HAP-1 (cell line): ENCODE results near the gene FAM163A.

Experiments
- DNase-seq, 2 experiments: peaks; one replicate each; pipeline ENCODE4 v3.0.0-alpha.2; 2016 to 2020; ENCODE audit warnings: low spot score in 2 of 2
- H3K27me3 ChIP-seq: fragments of 250-450 bp; sonication (Bioruptor Pico); 2 replicates; pipeline ENCODE4 v1.5.1; 2020; ENCODE audit warnings: low read depth, mild to moderate bottlenecking, moderate library complexity
- H3K36me3 ChIP-seq: fragments of 250-450 bp; sonication (Bioruptor Pico); replicated peaks from 2 replicates; pipeline ENCODE4 v1.5.1; 2020; ENCODE audit warnings: mild to moderate bottlenecking
- H3K4me1 ChIP-seq: fragments of 250-450 bp; sonication (Bioruptor Pico); 2 replicates; pipeline ENCODE4 v1.5.1; 2020; ENCODE audit warnings: mild to moderate bottlenecking
- H3K4me3 ChIP-seq: fragments of 250-450 bp; sonication (Bioruptor Pico); 2 replicates; pipeline ENCODE4 v1.5.1; 2020; ENCODE audit warnings: mild to moderate bottlenecking, moderate library complexity
- H3K9me3 ChIP-seq: fragments of 250-450 bp; sonication (Bioruptor Pico); 2 replicates; pipeline ENCODE4 v1.5.1; 2020; ENCODE audit warnings: mild to moderate bottlenecking, moderate library complexity
- in situ Hi-C: fragments of 300-500 bp; cut with MboI; formaldehyde crosslinking; loops from 3 replicates; pipeline ENCODE4 v1.14.3; 2020; ENCODE audit warnings: low sequenced_read_pairs, inconsistent platforms, mixed read lengths

The FAM163A gene

DNA sequence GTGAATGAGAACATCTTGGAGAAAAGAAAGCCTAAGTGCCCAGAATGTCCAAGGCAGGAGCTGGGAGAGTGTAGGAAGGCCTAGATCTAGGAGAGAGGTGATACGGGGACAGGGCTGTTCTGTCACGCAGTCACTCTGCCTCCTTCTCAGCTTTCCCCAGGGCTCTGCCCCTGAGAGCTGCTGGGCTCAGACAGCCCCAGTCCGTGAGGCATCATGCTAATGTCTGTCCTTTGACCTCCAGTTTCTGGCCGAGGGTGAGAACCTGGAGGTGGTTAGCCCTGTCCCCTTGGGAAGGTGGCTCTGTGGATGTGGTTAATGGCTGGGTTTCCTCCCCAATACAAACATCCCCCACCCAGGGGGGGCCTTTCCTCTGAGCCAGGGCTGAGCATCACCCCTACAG, 63.2 kb downstream of the FAM163A start:
- H3K27me3 ChIP-seq = peaks cover 5% of the 10 kb centered on the region
- no peaks in the 10 kb centered on the region for H3K36me3 ChIP-seq
- H3K4me1 ChIP-seq = no peaks in the 10 kb centered on the region
- H3K4me3 ChIP-seq = no peak overlapping the region
- no peaks in the 10 kb centered on the region for H3K9me3 ChIP-seq
- DNase-seq = no peak
- in situ Hi-C loops = no loop called here

DNA sequence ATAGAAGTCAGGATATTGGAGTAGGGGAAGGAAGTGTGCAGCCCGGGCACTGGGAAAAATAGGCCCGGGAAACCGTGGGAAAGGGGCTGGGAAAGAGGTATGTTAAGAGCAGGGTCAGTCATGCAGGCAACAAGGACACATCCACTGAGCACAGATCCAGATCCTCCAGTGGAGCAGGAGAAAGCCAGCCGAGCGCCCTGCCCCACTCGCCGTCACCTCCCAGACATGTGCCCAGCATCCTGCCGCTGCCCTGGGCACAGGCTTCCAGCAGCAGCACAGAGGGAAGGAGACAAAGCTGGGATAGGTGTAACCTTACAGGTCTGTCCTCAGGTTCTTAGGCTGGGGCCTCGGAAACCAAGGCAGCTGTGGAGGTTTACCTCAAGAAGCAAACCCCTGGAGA, 64.2 kb downstream of the FAM163A start:
- in situ Hi-C loops = no loop called here
- peaks cover 10% of the 10 kb centered on the region for H3K27me3 ChIP-seq
- no peaks in the 10 kb centered on the region for H3K36me3 ChIP-seq
- no peak overlapping the region for H3K4me3 ChIP-seq
- H3K4me1 ChIP-seq = no peaks in the 10 kb centered on the region
- no peaks in the 10 kb centered on the region for H3K9me3 ChIP-seq
- no peak for DNase-seq

GRCh38 chr1:179807691-179808485, 64.8 kb downstream of the FAM163A start:
- Histone ChIP-seq H3K4me3 (no peak overlapping the region), H3K27me3 (peaks cover 10% of the 10 kb centered on the region), H3K36me3 (no peaks in the 10 kb centered on the region), H3K4me1 (no peaks in the 10 kb centered on the region), H3K9me3 (no peaks in the 10 kb centered on the region)
- in situ Hi-C loops = no loop called here
- DNase-seq = no peak

DNA sequence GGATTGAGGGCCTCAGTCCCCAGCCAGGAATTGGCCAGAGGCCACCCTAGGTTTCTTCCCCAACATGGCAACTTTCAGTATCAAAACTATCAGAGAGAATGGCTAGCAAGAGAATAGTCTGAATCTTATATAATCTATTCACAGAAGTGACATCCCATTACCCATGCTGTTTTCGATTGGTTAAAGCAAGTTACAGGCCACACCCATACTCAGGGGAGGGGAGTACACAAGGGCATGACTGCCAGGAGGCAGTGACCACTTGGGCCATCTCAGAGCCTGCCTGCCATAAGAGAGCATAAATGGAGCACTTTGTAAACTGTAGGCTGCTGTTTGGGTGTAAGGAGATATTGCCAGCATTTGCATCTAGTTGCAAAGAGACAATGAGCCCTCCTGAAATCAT, 65.4 kb downstream of the FAM163A start:
- in situ Hi-C loops = no loop called here
- Histone ChIP-seq H3K9me3 (no peaks in the 10 kb centered on the region), H3K4me1 (no peaks in the 10 kb centered on the region), H3K27me3 (peaks cover 10% of the 10 kb centered on the region), H3K4me3 (no peak overlapping the region), H3K36me3 (no peaks in the 10 kb centered on the region)
- no peak for DNase-seq

GRCh38 chr1:179809506-179810366, 66.6 kb downstream of the FAM163A start:
- peak; percentile 69 to 77 for DNase-seq
- Histone ChIP-seq H3K27me3 (peaks cover 10% of the 10 kb centered on the region), H3K4me3 (no peak overlapping the region), H3K4me1 (no peaks in the 10 kb centered on the region), H3K36me3 (no peaks in the 10 kb centered on the region), H3K9me3 (no peaks in the 10 kb centered on the region)
- in situ Hi-C loops = no loop called here

DNA sequence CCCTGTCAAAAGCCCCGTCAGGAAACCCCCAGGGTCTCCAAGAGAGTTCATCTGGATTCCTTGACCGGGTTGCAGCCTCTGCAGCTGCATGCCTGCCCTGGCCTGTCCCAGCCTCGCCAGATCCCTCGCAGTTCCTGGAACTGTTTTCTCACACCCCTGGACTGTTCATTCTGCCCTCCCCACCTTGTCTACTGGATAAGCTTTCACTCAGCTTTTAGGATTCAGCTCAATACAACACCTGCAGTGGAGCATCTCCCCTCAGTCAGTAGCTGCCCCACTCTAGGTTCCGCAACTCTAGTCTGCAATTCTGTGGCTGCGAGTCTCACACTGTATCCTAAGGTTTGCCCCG, 67.2 kb downstream of the FAM163A start:
- H3K4me1 ChIP-seq = peaks cover 2% of the 10 kb centered on the region; the same call in 1 of the 2 replicates
- no peaks in the 10 kb centered on the region for H3K9me3 ChIP-seq
- no peak overlapping the region for H3K4me3 ChIP-seq
- H3K27me3 ChIP-seq = peaks cover 10% of the 10 kb centered on the region
- no peaks in the 10 kb centered on the region for H3K36me3 ChIP-seq
- in situ Hi-C loops = no loop called here
- DNase-seq = no peak

DNA sequence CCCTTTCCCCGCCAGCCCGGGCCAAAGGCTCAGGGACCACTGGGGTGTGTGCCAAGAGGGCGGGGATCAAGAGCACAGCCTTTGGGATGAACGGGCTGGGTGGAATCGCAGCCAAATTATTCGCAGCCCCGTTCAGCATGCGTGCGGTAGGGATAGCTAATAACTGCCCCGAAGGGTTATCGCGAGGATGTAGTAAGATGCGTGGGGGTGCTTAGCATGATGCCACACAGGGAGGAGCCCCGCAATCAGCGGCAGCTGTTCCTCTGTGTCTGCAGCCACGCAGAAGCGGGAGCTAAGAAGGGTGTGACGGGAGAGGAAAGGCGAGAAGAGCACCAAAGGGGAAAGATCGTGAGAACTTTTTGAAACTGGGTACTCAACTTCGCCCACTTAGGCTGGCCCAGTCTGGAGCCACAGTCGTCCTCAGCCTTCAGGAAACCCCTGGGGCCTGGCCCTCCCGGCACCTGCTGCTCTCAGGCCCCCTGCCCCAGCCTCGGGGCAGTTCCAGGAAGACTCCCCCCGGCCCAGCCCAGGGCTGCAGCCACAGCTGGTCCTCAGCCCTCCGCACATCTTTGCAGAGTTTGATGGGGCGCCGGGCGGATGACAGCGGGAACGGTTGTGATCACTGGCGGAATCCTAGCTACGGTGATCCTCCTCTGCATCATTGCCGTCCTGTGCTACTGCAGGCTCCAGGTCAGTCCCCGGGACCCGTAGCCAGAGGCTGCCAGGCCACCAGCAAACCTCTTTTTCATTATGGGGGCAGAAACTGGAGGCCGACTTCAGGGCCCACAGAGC, 69.6 kb downstream of the FAM163A start:
- peaks cover 10% of the 10 kb centered on the region for H3K27me3 ChIP-seq
- no peak overlapping the region for H3K4me3 ChIP-seq
- H3K4me1 ChIP-seq = peaks cover 5% of the 10 kb centered on the region; the same call in 1 of the 2 replicates
- H3K36me3 ChIP-seq = no peaks in the 10 kb centered on the region
- no peaks in the 10 kb centered on the region for H3K9me3 ChIP-seq
- in situ Hi-C loops = no loop called here
- DNase-seq = no peak

DNA sequence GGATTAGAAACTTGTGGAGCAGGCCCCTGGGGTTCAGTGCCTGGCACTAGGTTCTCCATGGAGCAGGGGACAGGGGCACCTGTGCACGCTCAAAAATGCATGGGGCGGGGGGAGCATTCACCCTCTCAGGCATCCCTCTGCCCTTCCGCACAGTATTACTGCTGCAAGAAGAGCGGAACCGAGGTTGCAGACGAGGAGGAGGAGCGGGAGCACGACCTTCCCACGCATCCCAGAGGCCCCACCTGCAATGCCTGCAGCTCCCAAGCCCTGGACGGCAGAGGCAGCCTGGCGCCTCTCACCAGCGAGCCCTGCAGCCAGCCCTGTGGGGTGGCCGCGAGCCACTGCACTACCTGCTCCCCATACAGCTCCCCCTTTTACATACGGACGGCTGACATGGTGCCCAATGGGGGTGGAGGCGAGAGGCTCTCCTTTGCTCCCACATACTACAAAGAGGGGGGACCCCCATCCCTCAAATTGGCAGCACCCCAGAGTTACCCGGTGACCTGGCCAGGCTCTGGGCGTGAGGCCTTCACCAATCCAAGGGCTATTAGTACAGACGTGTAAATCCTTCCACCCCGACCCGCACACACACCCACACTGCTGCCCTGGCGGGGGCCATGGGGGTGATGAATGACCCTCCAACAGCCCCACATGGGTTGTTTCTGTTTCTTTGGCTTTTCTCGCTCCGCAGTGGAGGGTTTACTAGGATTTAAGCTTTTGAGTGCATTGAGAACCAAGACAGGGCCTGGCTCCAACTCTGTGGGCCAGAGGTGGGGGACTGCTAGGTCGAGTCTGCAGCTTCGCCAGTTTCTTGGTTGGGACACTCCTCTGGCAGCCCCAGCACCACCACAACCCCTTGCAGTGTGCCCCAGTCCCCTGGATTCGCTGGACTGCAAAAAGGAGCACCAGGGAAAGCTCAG, 70.8 kb downstream of the FAM163A start:
- DNase-seq = no peak
- H3K4me1 ChIP-seq = peaks cover 5% of the 10 kb centered on the region; the same call in 1 of the 2 replicates
- H3K36me3 ChIP-seq = no peaks in the 10 kb centered on the region
- in situ Hi-C loops = no loop called here
- H3K4me3 ChIP-seq = no peak overlapping the region; the same call in 1 of the 2 replicates
- peaks cover 10% of the 10 kb centered on the region for H3K27me3 ChIP-seq
- H3K9me3 ChIP-seq = no peaks in the 10 kb centered on the region

DNA sequence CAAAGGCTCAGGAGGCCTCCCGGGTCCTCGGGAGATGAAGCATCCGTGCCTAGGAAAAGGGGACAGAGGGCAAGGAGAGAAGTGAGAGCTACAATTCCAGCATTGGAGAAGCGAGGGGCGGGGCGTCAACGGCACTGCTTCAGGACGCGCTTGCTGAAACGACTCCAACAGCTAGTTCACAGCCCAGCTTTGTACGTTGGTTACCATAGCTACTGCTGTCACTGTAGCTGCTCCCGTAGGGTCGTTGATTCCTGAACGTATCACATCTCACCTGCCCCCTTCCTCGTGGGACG, 71.4 kb downstream of the FAM163A start:
- Histone ChIP-seq H3K36me3 (no peaks in the 10 kb centered on the region), H3K27me3 (peaks cover 10% of the 10 kb centered on the region), H3K4me1 (peaks cover 5% of the 10 kb centered on the region; the same call in 1 of the 2 replicates), H3K9me3 (no peaks in the 10 kb centered on the region), H3K4me3 (peak overlapping the region; percentile 30)
- no peak for DNase-seq
- in situ Hi-C loops = no loop called here

DNA sequence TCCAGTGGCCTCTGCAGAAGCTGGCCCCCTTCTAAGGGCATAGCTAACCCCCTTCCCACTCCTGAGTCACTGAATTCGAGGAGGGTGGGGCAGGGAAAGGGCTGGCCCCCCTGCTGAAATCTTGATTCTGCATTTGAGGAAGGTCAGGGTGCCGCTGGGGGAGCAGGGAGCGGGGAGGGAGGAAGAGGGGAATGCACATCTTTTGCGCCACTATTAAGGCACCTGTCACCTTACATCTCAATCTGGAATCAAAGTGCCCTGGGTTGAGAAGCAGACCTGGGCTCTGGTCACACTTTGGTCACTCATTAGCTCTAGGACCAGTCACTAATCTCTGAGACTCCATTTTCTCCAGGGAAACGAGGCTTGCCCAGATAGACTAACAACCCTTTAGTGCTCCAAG, 72.5 kb downstream of the FAM163A start:
- Histone ChIP-seq H3K36me3 (no peaks in the 10 kb centered on the region), H3K4me3 (peak overlapping the region; percentile 30), H3K4me1 (peaks cover 5% of the 10 kb centered on the region; the same call in 1 of the 2 replicates), H3K27me3 (peaks cover 10% of the 10 kb centered on the region; the same call in 1 of the 2 replicates), H3K9me3 (no peaks in the 10 kb centered on the region)
- DNase-seq = no peak
- in situ Hi-C loops = loop anchor here (5.0 kb wide), 1 partner anchor 103 kb away; no protein-coding TSS in a partner anchor

DNA sequence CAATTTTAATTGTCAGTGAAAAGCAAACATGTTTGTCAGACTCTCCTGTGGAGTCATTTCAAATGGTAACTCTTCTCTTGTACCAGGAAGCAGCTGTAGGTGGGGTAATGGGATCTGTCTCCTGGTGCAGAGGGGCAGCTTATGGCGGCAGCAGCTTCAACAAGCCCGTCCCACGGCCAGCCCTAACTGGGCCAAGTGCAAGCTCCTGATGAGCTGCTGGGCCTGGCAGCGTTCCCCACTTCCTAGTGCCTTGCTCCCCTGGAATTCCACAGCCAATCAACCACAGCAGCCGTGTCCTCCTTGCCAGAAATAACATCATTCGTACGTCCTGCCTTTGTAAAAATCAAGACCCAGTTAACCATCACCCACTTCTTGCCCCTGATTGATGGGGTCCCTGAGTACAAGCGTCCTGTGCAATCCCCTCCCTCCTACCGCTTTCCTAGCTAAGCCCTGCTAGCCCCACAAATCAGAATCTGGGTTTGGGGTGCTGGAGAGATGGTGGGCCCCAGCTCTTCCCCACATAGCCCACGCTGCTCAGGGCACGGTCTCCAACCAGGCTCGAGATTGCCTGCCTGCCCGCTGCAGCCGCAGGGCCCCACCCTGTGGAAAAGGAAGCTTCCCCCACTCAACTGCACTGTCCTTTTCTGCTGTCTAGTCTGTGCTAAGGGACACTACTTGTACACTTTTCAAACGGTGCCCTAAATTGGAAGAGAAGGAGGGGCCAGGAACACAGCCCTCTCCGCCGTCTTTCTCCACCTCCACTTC, 73.3 kb downstream of the FAM163A start:
- no peak for DNase-seq
- Histone ChIP-seq H3K4me3 (no peak overlapping the region), H3K36me3 (no peaks in the 10 kb centered on the region), H3K9me3 (no peaks in the 10 kb centered on the region), H3K27me3 (peaks cover 4% of the 10 kb centered on the region; the same call in 1 of the 2 replicates), H3K4me1 (peaks cover 5% of the 10 kb centered on the region; the same call in 1 of the 2 replicates)
- in situ Hi-C loops = loop anchor here (5.0 kb wide), 1 partner anchor 104 kb away; no protein-coding TSS in a partner anchor

DNA sequence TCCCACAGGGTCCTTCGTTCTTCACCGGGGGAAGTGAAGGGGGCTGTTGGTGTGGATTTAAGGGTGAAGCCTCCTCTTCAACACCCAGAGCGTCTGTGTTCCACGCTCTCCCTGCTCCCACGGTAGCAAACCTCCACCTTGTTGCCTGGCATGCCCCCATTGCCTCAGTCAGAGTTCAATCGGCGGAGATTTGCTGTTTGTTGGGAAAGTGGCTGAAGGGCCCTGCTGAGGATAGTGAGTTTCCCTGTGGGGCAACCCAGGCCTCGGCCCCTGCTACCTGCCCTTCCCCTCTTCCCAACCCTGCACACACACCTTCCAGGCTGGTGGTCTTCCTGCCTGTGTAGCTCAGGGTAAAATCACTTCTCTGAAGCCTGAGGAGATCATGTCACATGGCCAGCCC, 74.0 kb downstream of the FAM163A start:
- H3K27me3 ChIP-seq = no peaks in the 10 kb centered on the region; the same call in 1 of the 2 replicates
- no peak overlapping the region for H3K4me3 ChIP-seq
- H3K4me1 ChIP-seq = peaks cover 5% of the 10 kb centered on the region; the same call in 1 of the 2 replicates
- no peak for DNase-seq
- no peaks in the 10 kb centered on the region for H3K9me3 ChIP-seq
- no peaks in the 10 kb centered on the region for H3K36me3 ChIP-seq
- in situ Hi-C loops = loop anchor here (5.0 kb wide), 1 partner anchor 105 kb away; no protein-coding TSS in a partner anchor
